GM18507 (cell line): ENCODE results near the gene AARS2.
A peak's percentile ranks its signal among the peaks of the same experiment; 100 is the strongest.
"Not testable (repeated sequence)": the region's sequence is repeated elsewhere in the genome, so short reads cannot be mapped to it uniquely, and the experiment has no call there.

Source experiments
- DNase-seq: peaks from one replicate; pipeline ENCODE4 v3.0.0; 2011; ENCODE audit warnings: low read depth; ENCODE audit not compliant: insufficient read length; ENCODE audit errors: extremely low spot score
- FAIRE-seq: peaks from 2 replicates; lab custom pipeline; 2011; peaks lifted over from hg19 to GRCh38; lab: Jason Lieb, UNC

AARS2 gene

GRCh38 chr6:44312901-44313788, at the start of gene AARS2:
Gene AARS2, minus strand, starts transcription at chr6:44313347. Its CDS starts 24 bp downstream, at chr6:44313323.
- DNase-seq (peak; percentile 79), FAIRE-seq (peak; percentile 81)

- FAIRE-seq (no peak), DNase-seq (no peak)
Observed at GRCh38 chr6:44361947-44362346, 48.8 kb upstream of the AARS2 start.

GRCh38 chr6:44359973-44360372, 46.8 kb upstream of the AARS2 start:
- DNase-seq = no peak
- no peak for FAIRE-seq

- DNase-seq (no peak), FAIRE-seq (no peak)
Observed at GRCh38 chr6:44356487-44356886, 43.3 kb upstream of the AARS2 start.

GRCh38 chr6:44355640-44356039, 42.5 kb upstream of the AARS2 start:
- FAIRE-seq (no peak), DNase-seq (no peak)

- DNase-seq = no peak
- FAIRE-seq = no peak
Observed at GRCh38 chr6:44353336-44353735, 40.2 kb upstream of the AARS2 start.

- DNase-seq = no peak
- FAIRE-seq = no peak
Observed at GRCh38 chr6:44352259-44352658, 39.1 kb upstream of the AARS2 start.

- DNase-seq, FAIRE-seq: not testable (repeated sequence)
Observed at GRCh38 chr6:44350650-44350994, 37.5 kb upstream of the AARS2 start.

GRCh38 chr6:44349904-44350649, 36.9 kb upstream of the AARS2 start:
- no peak for DNase-seq
- no peak for FAIRE-seq

GRCh38 chr6:44346818-44347217, 33.7 kb upstream of the AARS2 start:
- FAIRE-seq, DNase-seq: not testable (repeated sequence)

GRCh38 chr6:44342489-44342888, 29.3 kb upstream of the AARS2 start, which contains the start of gene SPATS1:
Gene SPATS1, plus strand, starts transcription at chr6:44342650. Its CDS starts 446 bp downstream, at chr6:44343096.
- DNase-seq (no peak), FAIRE-seq (no peak)

GRCh38 chr6:44342052-44342451, 28.9 kb upstream of the AARS2 start:
- DNase-seq (no peak), FAIRE-seq (no peak)

GRCh38 chr6:44341095-44341890, 28.1 kb upstream of the AARS2 start:
- DNase-seq (no peak), FAIRE-seq (no peak)

GRCh38 chr6:44339763-44340625, 26.8 kb upstream of the AARS2 start:
- FAIRE-seq (no peak), DNase-seq (no peak)

- FAIRE-seq (no peak), DNase-seq (no peak)
Observed at GRCh38 chr6:44339301-44339700, 26.2 kb upstream of the AARS2 start.

- peak; percentile 94 for FAIRE-seq
- peak; percentile 40 for DNase-seq
Observed at GRCh38 chr6:44338228-44339122, 25.3 kb upstream of the AARS2 start.

GRCh38 chr6:44335631-44336030, 22.5 kb upstream of the AARS2 start:
- FAIRE-seq (no peak), DNase-seq (no peak)

GRCh38 chr6:44333942-44334341, 20.8 kb upstream of the AARS2 start:
- DNase-seq = no peak
- FAIRE-seq = no peak
